Measurements from ENCODE around the gene PTPRM. TPM values are rescaled to one million over a fixed set of nuclear protein-coding genes. Genes with fewer than 3 reads are reported as not detected.

PTPRM gene
- total RNA-seq, 1 experiment from 2014 or later = 1.6 TPM

- H3K4me1 ChIP-seq (ENCODE audit: control insufficient read depth, insufficient read depth, low read length) = no peaks in the 10 kb centered on the region
- H3K4me3 ChIP-seq (ENCODE audit: low read depth in 2 of 2, low read length in 2 of 2) = no peak overlapping the region
- TF ChIP-seq TCF7L2 (IDR thresholded peaks at IDR 0.05; ENCODE audit: low read depth, low read length) = no peak
- TF ChIP-seq CTCF (IDR thresholded peaks at IDR 0.05) = no peak
- no peak for TF ChIP-seq REST (IDR thresholded peaks at IDR 0.05; ENCODE audit: insufficient read depth in 1 of 2, low read depth in 2 of 2, low read length in 1 of 2)
- TF ChIP-seq SIN3A (IDR thresholded peaks at IDR 0.05; ENCODE audit: borderline replicate concordance, insufficient read depth, low read depth, low read length) = no peak
- no peak for TF ChIP-seq POLR2AphosphoS5 (IDR thresholded peaks at IDR 0.05; ENCODE audit: low read depth, low read length)
- no TSS peak for BruUV-seq (replicated peaks)
- H3K36me3 ChIP-seq (ENCODE audit: control insufficient read depth, insufficient read depth, low read length) = no peaks in the 10 kb centered on the region
- no peaks in the 10 kb centered on the region for H3K27me3 ChIP-seq (ENCODE audit: control insufficient read depth, insufficient read depth, low read length)
- no peak overlapping the region for H3K27ac ChIP-seq (ENCODE audit: low read length)
- ATAC-seq = no peak
- in situ Hi-C loops (cut with HindIII; ENCODE audit: low pct_unique_long_range_greater_than_20kb, low sequenced_read_pairs) (no loop called here), intact Hi-C loops (cut with micrococcal nuclease; ENCODE audit: unreplicated experiment) (no loop called here)
- POLR2A ChIA-PET = no interaction called here
- CTCF ChIA-PET = no interaction called here
- H3K9me3 ChIP-seq (ENCODE audit: control insufficient read depth, insufficient read depth, low read depth, low read length) = no peaks in the 10 kb centered on the region
- no peak for DNase-seq (ENCODE audit: low read depth, low spot score)
These were observed 731.1 kb downstream of the PTPRM start for GRCh38 chr18:8298186-8298585.

- in situ Hi-C loops (cut with HindIII; ENCODE audit: low pct_unique_long_range_greater_than_20kb, low sequenced_read_pairs) (no loop called here), intact Hi-C loops (cut with micrococcal nuclease; ENCODE audit: unreplicated experiment) (no loop called here)
- ChIA-PET CTCF (no interaction called here), POLR2A (no interaction called here)
- DNase-seq (ENCODE audit: low read depth, low spot score) (no peak), ATAC-seq (no peak)
- Histone ChIP-seq H3K4me1 (ENCODE audit: control insufficient read depth, insufficient read depth, low read length) (no peaks in the 10 kb centered on the region), H3K36me3 (ENCODE audit: control insufficient read depth, insufficient read depth, low read length) (no peaks in the 10 kb centered on the region), H3K9me3 (ENCODE audit: control insufficient read depth, insufficient read depth, low read depth, low read length) (no peaks in the 10 kb centered on the region), H3K27me3 (ENCODE audit: control insufficient read depth, insufficient read depth, low read length) (no peaks in the 10 kb centered on the region), H3K27ac (ENCODE audit: low read length) (no peak overlapping the region), H3K4me3 (ENCODE audit: low read depth in 2 of 2, low read length in 2 of 2) (no peak overlapping the region)
- TF ChIP-seq REST (IDR thresholded peaks at IDR 0.05; ENCODE audit: insufficient read depth in 1 of 2, low read depth in 2 of 2, low read length in 1 of 2) = no peak
- no TSS peak for BruUV-seq (replicated peaks)
These were observed 732.2 kb downstream of the PTPRM start for GRCh38 chr18:8299054-8299980.

Data from Panc1 (cell line).